ENCODE data around the gene FAM200C. TPM values are rescaled to one million over a fixed set of nuclear protein-coding genes. Genes with fewer than 3 reads are reported as not detected.

The FAM200C gene
- total and polyA plus RNA-seq, 2 of the 13 experiments (the other 11 are each of a cell fraction or from before 2014, with no cell fraction given), result 3.2 to 4.7 TPM

- TF ChIP-seq YY1 (IDR thresholded peaks at IDR 0.05; ENCODE audit: insufficient read depth, insufficient replicate concordance, low read depth, low read length) (peak; percentile 45), ZNF574 (CRISPR knock-in tag; IDR thresholded peaks at IDR 0.05) (peak; percentile 55), SKI (IDR thresholded peaks at IDR 0.05; ENCODE audit: partially characterized antibody) (peak; percentile 8), BRD4 (CRISPR knock-in tag; IDR thresholded peaks at IDR 0.05) (no peak), ELK4 (CRISPR knock-in tag; IDR thresholded peaks at IDR 0.05; ENCODE audit: borderline replicate concordance) (no peak), ZNF749 (CRISPR knock-in tag; IDR thresholded peaks at IDR 0.05; ENCODE audit: borderline replicate concordance) (peak; percentile 65; the same call in 1 of the 2 replicates), DNMT3B (CRISPR knock-in tag; conservative IDR thresholded peaks at IDR 0.05) (0 out of 2 replicates have a peak, but pooled peaks have one; percentile 41), ZNF747 (CRISPR knock-in tag; IDR thresholded peaks at IDR 0.05; ENCODE audit: borderline replicate concordance) (no peak), ZNF331 (CRISPR knock-in tag; IDR thresholded peaks at IDR 0.05) (no peak), ZGPAT (CRISPR knock-in tag; IDR thresholded peaks at IDR 0.05) (peak; percentile 65; the same call in 1 of the 2 replicates), NPAS2 (CRISPR knock-in tag; IDR thresholded peaks at IDR 0.05; ENCODE audit: borderline replicate concordance) (no peak), HNRNPH1 (optimal IDR thresholded peaks at IDR 0.05; ENCODE audit: low read depth, low read length) (no peak), PBX2 (CRISPR knock-in tag; IDR thresholded peaks at IDR 0.05) (no peak), SRSF1 (optimal IDR thresholded peaks at IDR 0.05; ENCODE audit: low read depth, low read length) (peak; percentile 49), PAXIP1 (CRISPR knock-in tag; conservative IDR thresholded peaks at IDR 0.05) (peak; percentile 26; the same call in 1 of the 2 replicates), ZNF674 (CRISPR knock-in tag; IDR thresholded peaks at IDR 0.05; ENCODE audit: low read depth) (no peak), ZMAT5 (CRISPR knock-in tag; IDR thresholded peaks at IDR 0.05; ENCODE audit: borderline replicate concordance, low read depth) (no peak)
These were observed at the start of gene FAM200C (continued) for GRCh38 chr5:160399402-160400353.

Data from HepG2 (cell line).